Jurkat, Clone E6-1 (cell line): Measurements from ENCODE around the gene FKBP2.

Source experiments
- DNase-seq: peaks from one replicate; pipeline ENCODE4 v3.0.0-alpha.2; 2011; ENCODE audit warnings: low read depth, low spot score
- H3K4me3 ChIP-seq: 2 replicates; pipeline ENCODE4 v1.5.1; 2011; ENCODE audit warnings: mild to moderate bottlenecking, low read length, control low read depth, moderate library complexity

The FKBP2 gene

DNA sequence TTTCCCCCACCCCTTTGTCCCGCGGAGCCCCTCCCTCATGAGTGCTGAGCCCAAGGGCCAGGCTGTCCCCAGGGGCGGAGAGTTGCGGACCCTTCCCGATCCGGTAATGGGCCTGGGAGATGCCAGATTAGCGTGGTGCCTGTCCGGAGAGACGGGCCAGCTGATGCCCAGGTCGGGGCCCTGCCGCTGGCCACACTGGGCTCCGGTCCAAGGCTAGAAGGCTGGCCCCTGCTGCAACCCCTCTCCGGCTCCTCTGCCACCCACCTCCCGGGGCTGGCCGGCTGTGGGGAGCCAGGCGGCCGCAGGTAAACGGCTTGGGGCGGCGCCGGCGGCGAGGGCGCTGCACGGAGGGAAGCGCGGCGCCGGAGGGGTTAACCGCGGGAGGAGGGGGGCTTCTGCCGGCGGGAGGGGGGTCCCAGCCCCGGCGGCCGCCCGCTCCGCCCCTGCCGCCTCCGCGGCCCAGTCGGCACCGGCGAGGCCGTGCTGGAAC is 50.4 kb downstream of the FKBP2 start, which contains the start of gene KCNK4:
Gene KCNK4, plus strand, starts transcription at position 41 of the 490 bp plus-strand sequence. CDS start 1,717 bp downstream, outside the sequence.
- DNase-seq, result no peak
- no peak within 1 kb of the TSS for H3K4me3 ChIP-seq

- H3K4me3 ChIP-seq, result no peak overlapping the region
- DNase-seq, result no peak
Measured at GRCh38 chr11:64291752-64292459, 51.0 kb downstream of the FKBP2 start.

GRCh38 chr11:64292460-64293254 is 51.8 kb downstream of the FKBP2 start:
- no peak overlapping the region for H3K4me3 ChIP-seq
- DNase-seq, result no peak
